ENCODE results near the gene ADK.

DNA sequence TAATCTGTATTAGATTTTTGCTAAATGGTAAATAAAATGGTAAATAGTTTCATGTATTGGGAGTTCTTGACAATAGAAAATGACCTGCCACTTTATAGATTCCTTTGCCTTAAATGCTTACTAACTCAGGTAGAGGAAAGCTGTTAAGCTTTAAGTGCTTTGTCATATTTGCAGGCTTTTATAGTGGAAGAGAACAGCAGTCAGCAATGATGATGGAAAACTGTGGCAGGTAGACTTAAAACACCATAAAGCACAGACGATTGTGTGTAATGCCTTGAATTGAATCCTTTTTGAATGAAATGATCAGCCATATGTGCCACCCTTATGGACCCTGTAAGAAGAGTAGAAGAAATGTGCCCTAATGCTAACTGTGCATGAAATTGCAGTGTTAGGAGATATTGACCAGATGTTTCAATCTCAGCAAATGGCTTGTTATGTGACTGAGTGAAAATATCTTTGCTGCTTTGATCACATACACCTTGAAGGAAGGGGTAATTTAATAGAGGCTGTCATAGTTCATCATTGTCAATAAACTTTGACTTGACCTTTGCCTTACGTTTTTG, 230.4 kb downstream of the ADK start:
- TF ChIP-seq, protein P1, sequence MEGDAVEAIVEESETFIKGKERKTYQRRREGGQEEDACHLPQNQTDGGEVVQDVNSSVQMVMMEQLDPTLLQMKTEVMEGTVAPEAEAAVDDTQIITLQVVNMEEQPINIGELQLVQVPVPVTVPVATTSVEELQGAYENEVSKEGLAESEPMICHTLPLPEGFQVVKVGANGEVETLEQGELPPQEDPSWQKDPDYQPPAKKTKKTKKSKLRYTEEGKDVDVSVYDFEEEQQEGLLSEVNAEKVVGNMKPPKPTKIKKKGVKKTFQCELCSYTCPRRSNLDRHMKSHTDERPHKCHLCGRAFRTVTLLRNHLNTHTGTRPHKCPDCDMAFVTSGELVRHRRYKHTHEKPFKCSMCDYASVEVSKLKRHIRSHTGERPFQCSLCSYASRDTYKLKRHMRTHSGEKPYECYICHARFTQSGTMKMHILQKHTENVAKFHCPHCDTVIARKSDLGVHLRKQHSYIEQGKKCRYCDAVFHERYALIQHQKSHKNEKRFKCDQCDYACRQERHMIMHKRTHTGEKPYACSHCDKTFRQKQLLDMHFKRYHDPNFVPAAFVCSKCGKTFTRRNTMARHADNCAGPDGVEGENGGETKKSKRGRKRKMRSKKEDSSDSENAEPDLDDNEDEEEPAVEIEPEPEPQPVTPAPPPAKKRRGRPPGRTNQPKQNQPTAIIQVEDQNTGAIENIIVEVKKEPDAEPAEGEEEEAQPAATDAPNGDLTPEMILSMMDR (IDR thresholded peaks at IDR 0.05; ENCODE audit: low read depth, low read length): no peak
- no peak for TF ChIP-seq EZH2phosphoT487 (IDR thresholded peaks at IDR 0.05; ENCODE audit: low read depth)

All from OCI-LY3 (cell line).